SU-DHL-6 (cell line): Measurements from ENCODE around the gene SMAP1.

Source experiments
- H2AFZ ChIP-seq: fragments of 200-600 bp; sonication (generic); 2 replicates; pipeline ENCODE4 v1.6.1; 2014; ENCODE audit warnings: low read depth, mild to moderate bottlenecking, moderate library complexity, mixed read lengths, antibody characterized with exemption, low read length; ENCODE audit not compliant: severe bottlenecking
- H3F3A ChIP-seq: fragments of 200-600 bp; shearing (Covaris generic); 2 replicates; pipeline ENCODE4 v1.6.0; 2016; ENCODE audit warnings: antibody characterized with exemption, mild to moderate bottlenecking; ENCODE audit not compliant: insufficient read depth
- H3K27ac ChIP-seq: fragments of 200-600 bp; sonication (generic); 2 replicates; pipeline ENCODE4 v1.5.1; 2016; ENCODE audit warnings: low read depth, mild to moderate bottlenecking, low read length, moderate library complexity, mixed read lengths
- H3K27me3 ChIP-seq: fragments of 200-600 bp; sonication (generic), shearing (Covaris generic); 2 replicates; pipeline ENCODE4 v1.6.0; 2014; ENCODE audit warnings: mild to moderate bottlenecking, low read length
- H3K36me3 ChIP-seq: fragments of 200-600 bp; sonication (generic); 2 replicates; pipeline ENCODE4 v1.6.1; 2014; ENCODE audit warnings: mild to moderate bottlenecking, low read length, mixed read lengths
- H3K4me2 ChIP-seq: fragments of 300-600, 200-600 bp; shearing (Covaris generic), sonication (generic); 2 replicates; pipeline ENCODE4 v1.6.0; 2014; ENCODE audit warnings: low read length, low read depth, mild to moderate bottlenecking; ENCODE audit not compliant: poor library complexity, severe bottlenecking
- H3K4me3 ChIP-seq: fragments of 200-600 bp; sonication (generic); 2 replicates; pipeline ENCODE4 v1.5.1; 2014; ENCODE audit warnings: antibody characterized with exemption, low read length, mild to moderate bottlenecking, mixed read lengths; ENCODE audit not compliant: insufficient read depth, poor library complexity, severe bottlenecking
- H3K79me2 ChIP-seq: fragments of 200-600 bp; sonication (generic); 2 replicates; pipeline ENCODE4 v1.6.1; 2014; ENCODE audit warnings: mild to moderate bottlenecking, low read length, moderate library complexity; ENCODE audit not compliant: insufficient read depth
- H3K9ac ChIP-seq: fragments of 200-600 bp; sonication (generic); 2 replicates; pipeline ENCODE4 v1.7.0; 2014; ENCODE audit warnings: mild to moderate bottlenecking, low read length
- H3K9me2 ChIP-seq: fragments of 200-600 bp; sonication (generic); replicated peaks from 2 replicates; pipeline ENCODE4 v1.6.1; 2014; ENCODE audit warnings: low read length; ENCODE audit not compliant: insufficient read depth
- H3K9me3 ChIP-seq: fragments of 200-600 bp; sonication (generic); 2 replicates; pipeline ENCODE4 v1.6.1; 2014; ENCODE audit warnings: low read length, mixed read lengths; ENCODE audit not compliant: insufficient read depth
- H4K20me1 ChIP-seq: fragments of 200-600 bp; sonication (generic); 2 replicates; pipeline ENCODE4 v1.6.1; 2014; ENCODE audit warnings: low read depth, mild to moderate bottlenecking, antibody characterized with exemption, low read length, moderate library complexity, mixed read lengths
- CTCF ChIP-seq: fragments of 200-600 bp; sonication (generic); IDR thresholded peaks from one replicate; pipeline ENCODE4 v1.5.1; 2017; ENCODE audit warnings: antibody characterized with exemption, mild to moderate bottlenecking, low read length, moderate library complexity; ENCODE audit not compliant: insufficient read depth, poor library complexity, severe bottlenecking
- EZH2phosphoT487 ChIP-seq: fragments of 200-600 bp; sonication (generic), shearing (Covaris generic); conservative IDR thresholded peaks from 2 replicates; pipeline ENCODE4 v1.6.1; 2018; ENCODE audit warnings: mild to moderate bottlenecking, antibody characterized with exemption, low read length, moderate library complexity, mixed read lengths

The SMAP1 gene

GRCh38 chr6:70831427-70831826 is 163.7 kb downstream of the SMAP1 start:
- Histone ChIP-seq H3K79me2 (no peaks in the 10 kb centered on the region), H3K9me3 (no peaks in the 10 kb centered on the region), H3F3A (no peaks in the 10 kb centered on the region), H2AFZ (no peak overlapping the region), H3K4me2 (no peak overlapping the region), H3K9me2 (no peaks in the 10 kb centered on the region), H3K36me3 (0 out of 2 replicates have a peak, but pooled peaks cover 2% of the 10 kb centered on the region), H3K4me3 (no peak overlapping the region), H4K20me1 (no peaks in the 10 kb centered on the region), H3K27ac (no peak overlapping the region), H3K27me3 (no peaks in the 10 kb centered on the region), H3K9ac (no peak overlapping the region)
- TF ChIP-seq EZH2phosphoT487 = no peak
- TF ChIP-seq CTCF = no peak

- Histone ChIP-seq H3K9me2 (no peaks in the 10 kb centered on the region), H2AFZ (no peak overlapping the region), H4K20me1 (no peaks in the 10 kb centered on the region), H3K9me3 (no peaks in the 10 kb centered on the region), H3K4me3 (no peak overlapping the region), H3K79me2 (no peaks in the 10 kb centered on the region), H3K27ac (no peak overlapping the region), H3K27me3 (no peaks in the 10 kb centered on the region), H3K36me3 (0 out of 2 replicates have a peak, but pooled peaks cover 2% of the 10 kb centered on the region), H3F3A (peaks cover 5% of the 10 kb centered on the region; the same call in 1 of the 2 replicates), H3K4me2 (no peak overlapping the region), H3K9ac (no peak overlapping the region)
- TF ChIP-seq CTCF (no peak), EZH2phosphoT487 (no peak)
Measured at GRCh38 chr6:70834520-70834919, 166.8 kb downstream of the SMAP1 start.

- H3K27me3 ChIP-seq = no peaks in the 10 kb centered on the region
- no peak overlapping the region for H3K4me2 ChIP-seq
- no peaks in the 10 kb centered on the region for H3K9me2 ChIP-seq
- H3K9ac ChIP-seq = no peak overlapping the region
- no peaks in the 10 kb centered on the region for H3K36me3 ChIP-seq
- TF ChIP-seq EZH2phosphoT487 (no peak), CTCF (no peak)
- no peak overlapping the region for H3K27ac ChIP-seq
- no peaks in the 10 kb centered on the region for H3K79me2 ChIP-seq
- H3F3A ChIP-seq = peaks cover 5% of the 10 kb centered on the region; the same call in 1 of the 2 replicates
- no peak overlapping the region for H2AFZ ChIP-seq
- no peaks in the 10 kb centered on the region for H3K9me3 ChIP-seq
- H4K20me1 ChIP-seq = no peaks in the 10 kb centered on the region
- H3K4me3 ChIP-seq = no peak overlapping the region
Measured at GRCh38 chr6:70838907-70839285, 171.2 kb downstream of the SMAP1 start.
